KMS-11 (cell line): ENCODE measurements around the gene BRAP.

Experiments used
- H2AFZ ChIP-seq: fragments of 200-600 bp; sonication (generic); 2 replicates; pipeline ENCODE4 v1.6.1; 2016; ENCODE audit warnings: antibody characterized with exemption, mixed run types, low read depth
- H3K27ac ChIP-seq: fragments of 200-600 bp; sonication (generic); 2 replicates; pipeline ENCODE4 v1.6.1; 2016; ENCODE audit warnings: mild to moderate bottlenecking, mixed run types
- H3K27me3 ChIP-seq: fragments of 200-600 bp; sonication (generic); 2 replicates; pipeline ENCODE4 v1.6.1; 2017; ENCODE audit warnings: mild to moderate bottlenecking, low read depth, mixed run types, moderate library complexity; ENCODE audit not compliant: insufficient read depth
- H3K36me3 ChIP-seq: fragments of 200-600 bp; sonication (generic); 2 replicates; pipeline ENCODE4 v1.6.1; 2017; ENCODE audit warnings: mild to moderate bottlenecking, mixed run types; ENCODE audit not compliant: insufficient read depth
- H3K4me1 ChIP-seq: fragments of 200-600 bp; sonication (generic); 2 replicates; pipeline ENCODE4 v1.6.1; 2016; ENCODE audit warnings: mild to moderate bottlenecking, low read depth, mixed run types; ENCODE audit not compliant: poor library complexity, severe bottlenecking
- H3K4me2 ChIP-seq: fragments of 200-600 bp; sonication (generic); 2 replicates; pipeline ENCODE4 v1.7.0; 2016; ENCODE audit warnings: mild to moderate bottlenecking, mixed run types
- H3K4me3 ChIP-seq: fragments of 200-600 bp; sonication (generic); IDR thresholded peaks from 2 replicates; pipeline ENCODE4 v1.6.1; 2017; ENCODE audit warnings: low read depth, low read length, mixed read lengths; ENCODE audit not compliant: insufficient read depth
- H3K79me2 ChIP-seq: fragments of 200-600 bp; sonication (generic); 2 replicates; pipeline ENCODE4 v1.6.1; 2016; ENCODE audit warnings: low read depth, mixed run types; ENCODE audit not compliant: insufficient read depth
- H3K9ac ChIP-seq: fragments of 200-600 bp; sonication (generic); 2 replicates; pipeline ENCODE4 v1.6.1; 2016; ENCODE audit warnings: mild to moderate bottlenecking, mixed run types
- H4K20me1 ChIP-seq: fragments of 200-600 bp; sonication (generic); 2 replicates; pipeline ENCODE4 v1.6.1; 2016; ENCODE audit warnings: mild to moderate bottlenecking, mixed run types; ENCODE audit not compliant: insufficient read depth
- CTCF ChIP-seq: fragments of 200-600 bp; sonication (generic); conservative IDR thresholded peaks from 2 replicates; pipeline ENCODE4 v1.6.1; 2017; ENCODE audit warnings: low read depth, mild to moderate bottlenecking, antibody characterized with exemption, low read length, moderate library complexity, mixed read lengths

Gene BRAP

GRCh38 chr12:111599453-111600204, 86.1 kb downstream of the BRAP start:
- Histone ChIP-seq H3K79me2 (peaks cover 34% of the 10 kb centered on the region), H3K4me1 (peaks cover 18% of the 10 kb centered on the region), H4K20me1 (no peaks in the 10 kb centered on the region), H3K27ac (peak overlapping the region; percentile 65), H3K36me3 (no peaks in the 10 kb centered on the region), H2AFZ (peak overlapping the region; percentile 53), H3K9ac (peak overlapping the region; percentile 49; the same call in 1 of the 2 replicates), H3K4me2 (peak overlapping the region; percentile 63), H3K27me3 (no peaks in the 10 kb centered on the region), H3K4me3 (no peak overlapping the region)
- TF ChIP-seq CTCF, result no peak

DNA sequence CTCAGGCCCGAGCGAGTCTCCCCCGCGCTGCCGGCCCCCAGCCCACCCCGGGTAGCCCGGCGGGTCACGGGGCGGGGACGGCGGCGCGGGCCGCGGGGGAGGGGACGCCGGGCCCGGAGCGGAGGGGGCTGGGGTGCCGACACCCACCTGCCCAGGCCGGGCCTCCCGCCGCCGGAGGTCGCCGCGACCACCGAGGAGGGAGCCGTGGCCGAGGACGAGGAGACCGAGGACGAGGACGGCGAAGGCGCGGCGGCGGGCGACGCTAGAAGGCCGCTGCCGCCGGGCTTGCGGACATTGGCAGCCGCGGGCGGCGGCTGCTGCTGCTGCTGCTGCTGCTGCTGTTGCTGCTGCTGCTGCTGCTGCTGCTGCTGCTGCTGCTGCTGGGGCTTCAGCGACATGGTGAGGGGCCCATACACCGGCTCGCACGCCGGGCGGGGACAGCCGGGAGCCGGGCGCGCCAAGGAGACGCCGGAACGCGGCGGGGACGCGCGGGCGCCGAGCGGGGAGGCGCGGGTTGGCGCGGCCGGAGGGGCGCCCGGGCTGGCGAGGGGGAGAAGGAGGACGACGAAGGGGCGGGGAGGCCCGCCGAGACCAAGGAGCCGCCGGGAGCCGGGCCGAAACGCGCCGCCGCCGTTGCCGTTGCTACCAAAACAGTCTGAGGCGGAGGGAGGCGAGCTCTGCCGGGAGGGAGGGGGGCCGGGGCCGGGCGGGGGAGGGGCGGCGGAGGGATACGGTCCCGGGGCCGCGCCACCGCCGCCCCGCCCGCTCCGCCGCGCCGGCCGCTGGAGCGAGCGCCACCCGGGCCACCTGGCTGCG, 86.9 kb downstream of the BRAP start, which contains the start of gene ATXN2:
Gene ATXN2 (minus strand): TSS at position 679 of the 816 bp plus-strand sequence. CDS start 281 bp downstream, at position 398.
- peak within 1 kb of the TSS; percentile 65 for H3K27ac ChIP-seq
- peak within 1 kb of the TSS; percentile 67 for H3K9ac ChIP-seq
- no peak for TF ChIP-seq CTCF
- peaks cover 18% of the 10 kb centered on the region for H3K4me1 ChIP-seq
- no peaks in the 10 kb centered on the region for H3K27me3 ChIP-seq
- no peaks in the 10 kb centered on the region for H3K36me3 ChIP-seq
- peak within 1 kb of the TSS; percentile 63 for H3K4me2 ChIP-seq
- peak within 1 kb of the TSS; percentile 57 for H2AFZ ChIP-seq
- H4K20me1 ChIP-seq, result no peaks in the 10 kb centered on the region
- H3K79me2 ChIP-seq, result peaks cover 42% of the 10 kb centered on the region
- H3K4me3 ChIP-seq, result no peak within 1 kb of the TSS

DNA sequence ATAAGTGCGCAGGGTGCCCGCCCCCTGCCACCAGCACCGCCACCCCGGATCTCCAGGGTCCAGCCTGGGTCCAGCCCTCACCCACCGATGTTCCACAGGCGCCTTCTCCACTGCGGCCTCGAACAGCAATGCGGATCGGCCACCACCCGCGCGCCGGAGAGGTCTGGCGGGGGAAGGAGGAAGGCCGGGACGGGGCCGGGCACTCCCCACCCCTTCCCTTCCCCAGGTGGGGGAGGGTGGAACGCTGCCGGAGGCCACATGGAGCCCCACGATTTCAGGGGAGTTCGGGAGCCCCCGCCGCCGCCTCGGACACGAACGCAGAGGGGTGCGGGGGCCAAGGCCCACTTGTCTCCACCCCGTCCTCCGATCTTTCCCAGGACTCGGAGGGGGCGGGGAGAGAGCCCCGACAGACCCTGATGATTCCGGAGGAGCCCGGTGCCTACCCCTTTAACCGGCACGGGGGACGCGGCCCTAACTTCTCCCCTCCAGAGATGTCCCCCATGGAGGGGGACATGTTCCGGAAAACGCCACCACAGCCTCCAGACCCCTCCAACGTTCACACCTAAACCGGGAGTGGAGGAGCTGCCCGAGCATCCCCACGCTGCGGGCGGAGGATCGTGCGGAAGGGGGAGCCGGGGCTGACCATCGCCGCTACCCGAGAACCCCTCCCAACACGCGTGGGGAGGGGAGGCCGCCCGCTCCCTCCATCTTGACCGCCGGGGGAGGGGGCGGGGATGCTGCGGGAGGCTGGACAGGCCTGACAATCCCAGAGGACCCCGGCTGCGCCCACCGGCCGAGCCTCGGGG, 87.7 kb downstream of the BRAP start:
- Histone ChIP-seq H2AFZ (peak overlapping the region; percentile 57), H4K20me1 (no peaks in the 10 kb centered on the region), H3K4me1 (peaks cover 18% of the 10 kb centered on the region), H3K27ac (peak overlapping the region; percentile 50), H3K79me2 (peaks cover 50% of the 10 kb centered on the region), H3K9ac (peak overlapping the region; percentile 67), H3K4me2 (peak overlapping the region; percentile 60; the same call in 1 of the 2 replicates), H3K27me3 (no peaks in the 10 kb centered on the region), H3K4me3 (no peak overlapping the region), H3K36me3 (no peaks in the 10 kb centered on the region)
- no peak for TF ChIP-seq CTCF
